CD8-positive, alpha-beta memory T cell (primary cell): Measurements from ENCODE around the gene ORM1. TPM values are rescaled to one million over a fixed set of nuclear protein-coding genes. Genes with fewer than 3 reads are reported as not detected.
A peak's percentile ranks its signal among the peaks of the same experiment; 100 is the strongest.

Source experiments
- CTCF ChIA-PET: fragments of 350-600 bp; sonication (Branson Sonifier 250); formaldehyde crosslinking; loops from one replicate; lab custom pipeline; 2021; ENCODE audit warnings: antibody characterized with exemption; lab: Charles Lee
- POLR2A ChIA-PET: fragments of 350-600 bp; sonication (Branson Sonifier 250); formaldehyde crosslinking; loops from one replicate; lab custom pipeline; 2021; ENCODE audit warnings: antibody characterized with exemption; lab: Charles Lee
- DNase-seq, 5 donors: peaks; one replicate each; pipeline versions ENCODE4 v3.0.0 to v3.0.0-alpha.2; 2020 to 2022; ENCODE audit warnings: mixed read lengths in 1 of 5
- H3K27ac ChIP-seq: one replicate; pipeline ENCODE4 v1.7.0; 2013; ENCODE audit warnings: low read depth, mild to moderate bottlenecking, low read length, moderate library complexity
- H3K27me3 ChIP-seq: 2 replicates; pipeline ENCODE4 v1.7.0; 2013; ENCODE audit warnings: low read length, mild to moderate bottlenecking; ENCODE audit not compliant: insufficient read depth, poor library complexity, severe bottlenecking
- H3K36me3 ChIP-seq: 2 replicates; pipeline ENCODE4 v1.7.0; 2013; ENCODE audit warnings: mild to moderate bottlenecking, low read length, moderate library complexity; ENCODE audit not compliant: insufficient read depth
- H3K4me1 ChIP-seq: 2 replicates; pipeline ENCODE4 v1.7.0; 2013; ENCODE audit warnings: mild to moderate bottlenecking, low read length, moderate library complexity; ENCODE audit not compliant: insufficient read depth
- H3K4me3 ChIP-seq: 2 replicates; pipeline ENCODE4 v1.7.0; 2013; ENCODE audit warnings: mild to moderate bottlenecking, low read length
- H3K9me3 ChIP-seq: 2 replicates; pipeline ENCODE4 v1.7.0; 2013; ENCODE audit warnings: mild to moderate bottlenecking, low read length
- H3K27ac Mint-ChIP-seq, 8 donors: one replicate each; pipeline ENCODE4 v1.8.0; 2020 to 2021; ENCODE audit warnings: mixed read lengths in 8 of 8, mild to moderate bottlenecking in 6 of 8, inconsistent platforms in 3 of 8, moderate library complexity in 3 of 8
- H3K27me3 Mint-ChIP-seq, 2 donors: one replicate each; pipeline ENCODE4 v1.8.0; 2020 to 2021; ENCODE audit warnings: mixed read lengths in 2 of 2, mild to moderate bottlenecking in 1 of 2, moderate library complexity in 1 of 2
- H3K36me3 Mint-ChIP-seq, 3 donors: one replicate each; pipeline ENCODE4 v1.8.0; 2020 to 2021; ENCODE audit warnings: mixed read lengths in 3 of 3, inconsistent platforms in 1 of 3, mild to moderate bottlenecking in 1 of 3
- H3K4me1 Mint-ChIP-seq, 3 donors: one replicate each; pipeline ENCODE4 v1.8.0; 2020 to 2021; ENCODE audit warnings: mixed read lengths in 3 of 3, inconsistent platforms in 1 of 3, mild to moderate bottlenecking in 1 of 3
- H3K4me3 Mint-ChIP-seq, 7 donors: one replicate each; pipeline ENCODE4 v1.8.0; 2020 to 2021; ENCODE audit warnings: mixed read lengths in 7 of 7, mild to moderate bottlenecking in 6 of 7, moderate library complexity in 4 of 7, inconsistent platforms in 2 of 7
- H3K9me3 Mint-ChIP-seq, 5 donors: one replicate each; pipeline ENCODE4 v1.8.0; 2020 to 2022; ENCODE audit warnings: mixed read lengths in 5 of 5, mild to moderate bottlenecking in 3 of 5, moderate library complexity in 2 of 5, inconsistent platforms in 1 of 5
- polyA plus RNA-seq: library from polyadenylated mRNA; unstranded; fragments of 300-500 nt; fragmentation: Illumina TruSeq; gene quantifications from one replicate; pipeline ENCODE4 v1.2.3, GENCODE V29; 2021
- total RNA-seq, 2 experiments: library from RNA; stranded (reverse); gene quantifications; one replicate each; pipeline ENCODE4 v1.2.3, GENCODE V29; 2021

ORM1 gene
- total and polyA plus RNA-seq, 3 experiments from 2014 or later: not detected

GRCh38 chr9:114279693-114280092 is 43.2 kb upstream of the ORM1 start:
- H3K27me3 ChIP-seq: no peaks in the 10 kb centered on the region
- Mint-ChIP-seq H3K9me3 (no peaks in the 10 kb centered on the region), H3K27ac (peak overlapping the region in 1 of 8 donors; percentile 37), H3K4me3 (no peak overlapping the region), H3K4me1 (peaks cover 0 to 3% (median 0%) of the 10 kb centered on the region in 3 donors), H3K36me3 (peaks cover 0 to 4% (median 0%) of the 10 kb centered on the region in 3 donors), H3K27me3 (peaks cover 0 to 9% of the 10 kb centered on the region in 2 donors)
- H3K36me3 ChIP-seq: no peaks in the 10 kb centered on the region
- ChIA-PET CTCF (interaction anchor here (2.7 kb wide), 1 partner anchor 11 kb away, joined by 12 read pairs; no protein-coding TSS in a partner anchor), POLR2A (no interaction called here)
- H3K27ac ChIP-seq: no peak overlapping the region
- no peaks in the 10 kb centered on the region for H3K9me3 ChIP-seq
- no peak overlapping the region for H3K4me3 ChIP-seq
- DNase-seq: no peak
- H3K4me1 ChIP-seq: no peaks in the 10 kb centered on the region

GRCh38 chr9:114280636-114281472 is 42.0 kb upstream of the ORM1 start:
- no peaks in the 10 kb centered on the region for H3K27me3 ChIP-seq
- POLR2A ChIA-PET: no interaction called here
- Mint-ChIP-seq H3K27me3 (peaks cover 0 to 9% of the 10 kb centered on the region in 2 donors), H3K9me3 (no peaks in the 10 kb centered on the region), H3K27ac (peak overlapping the region in 1 of 8 donors; percentile 31), H3K36me3 (peaks cover 0 to 4% (median 0%) of the 10 kb centered on the region in 3 donors), H3K4me3 (no peak overlapping the region), H3K4me1 (peaks cover 0 to 3% (median 0%) of the 10 kb centered on the region in 3 donors)
- no peaks in the 10 kb centered on the region for H3K4me1 ChIP-seq
- DNase-seq: peak in 1 of 5 donors; percentile 12
- CTCF ChIA-PET: interaction anchor here (2.7 kb wide), 1 partner anchor 10 kb away, joined by 12 read pairs; no protein-coding TSS in a partner anchor
- no peaks in the 10 kb centered on the region for H3K9me3 ChIP-seq
- no peak overlapping the region for H3K27ac ChIP-seq
- no peaks in the 10 kb centered on the region for H3K36me3 ChIP-seq
- H3K4me3 ChIP-seq: no peak overlapping the region

- no peaks in the 10 kb centered on the region for H3K36me3 ChIP-seq
- H3K4me3 ChIP-seq: no peak overlapping the region
- H3K27ac Mint-ChIP-seq: no peak overlapping the region
- peaks cover 0 to 6% of the 10 kb centered on the region in 2 donors for H3K27me3 Mint-ChIP-seq
- POLR2A ChIA-PET: no interaction called here
- no peak overlapping the region for H3K4me3 Mint-ChIP-seq
- peak in 1 of 5 donors; percentile 9 for DNase-seq
- H3K9me3 Mint-ChIP-seq: no peaks in the 10 kb centered on the region
- no peaks in the 10 kb centered on the region for H3K4me1 ChIP-seq
- H3K9me3 ChIP-seq: no peaks in the 10 kb centered on the region
- CTCF ChIA-PET: interaction anchor here (2.7 kb wide), 1 partner anchor 9 kb away, joined by 12 read pairs; no protein-coding TSS in a partner anchor
- no peak overlapping the region for H3K27ac ChIP-seq
- H3K27me3 ChIP-seq: no peaks in the 10 kb centered on the region
- H3K36me3 Mint-ChIP-seq: peaks cover 0 to 4% (median 0%) of the 10 kb centered on the region in 3 donors
- H3K4me1 Mint-ChIP-seq: peaks cover 0 to 3% (median 0%) of the 10 kb centered on the region in 3 donors
These were observed 41.3 kb upstream of the ORM1 start for GRCh38 chr9:114281473-114282103.

GRCh38 chr9:114282104-114282485 is 40.8 kb upstream of the ORM1 start:
- DNase-seq: peak in 1 of 5 donors; percentile 30

GRCh38 chr9:114282507-114282906 is 40.4 kb upstream of the ORM1 start:
- H3K36me3 Mint-ChIP-seq: peaks cover 0 to 4% (median 0%) of the 10 kb centered on the region in 3 donors
- Histone ChIP-seq H3K9me3 (no peaks in the 10 kb centered on the region), H3K4me3 (no peak overlapping the region), H3K4me1 (no peaks in the 10 kb centered on the region), H3K36me3 (no peaks in the 10 kb centered on the region), H3K27me3 (no peaks in the 10 kb centered on the region), H3K27ac (no peak overlapping the region)
- no peaks in the 10 kb centered on the region for H3K9me3 Mint-ChIP-seq
- ChIA-PET CTCF (no interaction called here), POLR2A (no interaction called here)
- no peak overlapping the region for H3K4me3 Mint-ChIP-seq
- H3K4me1 Mint-ChIP-seq: peaks cover 0 to 3% (median 0%) of the 10 kb centered on the region in 3 donors
- no peak overlapping the region for H3K27ac Mint-ChIP-seq
- H3K27me3 Mint-ChIP-seq: peaks cover 0 to 6% of the 10 kb centered on the region in 2 donors
- no peak for DNase-seq

More at GRCh38 chr9:114282104-114282485, 40.8 kb upstream of the ORM1 start:
- Histone ChIP-seq H3K4me1 (no peaks in the 10 kb centered on the region), H3K36me3 (no peaks in the 10 kb centered on the region), H3K9me3 (no peaks in the 10 kb centered on the region), H3K27ac (no peak overlapping the region), H3K4me3 (no peak overlapping the region), H3K27me3 (no peaks in the 10 kb centered on the region)
- Mint-ChIP-seq H3K9me3 (no peaks in the 10 kb centered on the region), H3K36me3 (peaks cover 0 to 4% (median 0%) of the 10 kb centered on the region in 3 donors), H3K4me1 (peaks cover 0 to 3% (median 0%) of the 10 kb centered on the region in 3 donors), H3K27ac (no peak overlapping the region), H3K4me3 (no peak overlapping the region), H3K27me3 (peaks cover 0 to 6% of the 10 kb centered on the region in 2 donors)
- POLR2A ChIA-PET: no interaction called here
- CTCF ChIA-PET: interaction anchor here (2.7 kb wide), 1 partner anchor 9 kb away, joined by 12 read pairs; no protein-coding TSS in a partner anchor

- H3K4me3 ChIP-seq: no peak overlapping the region
- peaks cover 0 to 3% (median 0%) of the 10 kb centered on the region in 3 donors for H3K4me1 Mint-ChIP-seq
- H3K27ac Mint-ChIP-seq: no peak overlapping the region
- H3K9me3 ChIP-seq: no peaks in the 10 kb centered on the region
- no peaks in the 10 kb centered on the region for H3K36me3 ChIP-seq
- no peak overlapping the region for H3K27ac ChIP-seq
- no peaks in the 10 kb centered on the region for H3K4me1 ChIP-seq
- ChIA-PET POLR2A (no interaction called here), CTCF (no interaction called here)
- peak in 1 of 5 donors; percentile 49 for DNase-seq
- no peak overlapping the region for H3K4me3 Mint-ChIP-seq
- peaks cover 0 to 4% (median 0%) of the 10 kb centered on the region in 3 donors for H3K36me3 Mint-ChIP-seq
- H3K27me3 ChIP-seq: no peaks in the 10 kb centered on the region
- no peaks in the 10 kb centered on the region for H3K9me3 Mint-ChIP-seq
- H3K27me3 Mint-ChIP-seq: peaks cover 0 to 6% of the 10 kb centered on the region in 2 donors
These were observed 40.0 kb upstream of the ORM1 start for GRCh38 chr9:114282926-114283325.

GRCh38 chr9:114283551-114284111 is 39.3 kb upstream of the ORM1 start:
- no peak overlapping the region for H3K4me3 ChIP-seq
- CTCF ChIA-PET: no interaction called here
- peak in 1 of 5 donors; percentile 22 for DNase-seq

More at GRCh38 chr9:114283551-114284111, 39.3 kb upstream of the ORM1 start:
- H3K27ac ChIP-seq: no peak overlapping the region
- POLR2A ChIA-PET: no interaction called here
- Mint-ChIP-seq H3K4me3 (no peak overlapping the region), H3K4me1 (peaks cover 0 to 3% (median 0%) of the 10 kb centered on the region in 3 donors), H3K9me3 (no peaks in the 10 kb centered on the region), H3K27ac (peak overlapping the region in 1 of 8 donors; percentile 31), H3K27me3 (peaks cover 0 to 6% of the 10 kb centered on the region in 2 donors), H3K36me3 (peaks cover 0 to 4% (median 0%) of the 10 kb centered on the region in 3 donors)
- no peaks in the 10 kb centered on the region for H3K4me1 ChIP-seq
- H3K27me3 ChIP-seq: no peaks in the 10 kb centered on the region
- no peaks in the 10 kb centered on the region for H3K36me3 ChIP-seq
- H3K9me3 ChIP-seq: no peaks in the 10 kb centered on the region
